Measurements from ENCODE around the gene ICA1.

ICA1 gene

DNA sequence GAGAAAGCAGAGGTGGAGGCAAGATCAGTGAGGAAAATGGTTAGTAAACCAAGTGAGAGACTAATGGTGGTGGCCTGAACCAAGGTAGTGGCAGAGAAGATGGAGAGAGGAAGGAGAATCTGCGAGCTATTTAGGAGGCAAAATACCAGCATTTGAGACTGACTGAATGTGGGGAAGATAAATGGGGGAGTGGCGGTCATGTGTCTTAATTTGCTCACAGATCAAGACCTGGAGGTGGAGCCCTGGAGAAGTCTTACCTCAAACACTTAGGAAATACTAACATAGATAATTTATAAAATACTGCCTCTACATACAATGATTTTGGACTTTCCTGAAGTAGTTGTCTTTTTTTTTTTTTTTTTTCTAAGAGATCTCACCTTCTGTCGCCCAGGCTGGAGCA, 34.7 kb downstream of the ICA1 start:
- DNase-seq (ENCODE audit: low spot score): no peak

DNA sequence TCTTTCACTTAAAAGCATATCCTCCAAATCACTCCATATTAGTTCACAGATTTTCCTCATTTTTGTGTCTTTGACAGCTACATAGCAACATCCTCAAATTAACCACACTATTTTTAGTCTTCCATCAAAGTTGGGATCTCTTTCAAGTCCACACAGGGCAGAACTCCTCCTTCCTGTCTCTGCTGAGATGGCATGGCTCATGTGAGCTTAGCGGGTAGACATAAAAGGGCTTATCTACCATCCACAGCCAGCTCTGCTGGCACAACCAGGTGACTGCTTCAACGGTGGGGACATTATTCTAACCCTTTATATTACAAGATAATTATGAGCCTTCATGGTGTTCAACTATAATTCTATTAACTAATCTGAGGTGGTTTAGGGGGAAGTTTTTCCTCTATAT, 35.5 kb downstream of the ICA1 start:
- DNase-seq (ENCODE audit: low spot score): no peak

- DNase-seq (ENCODE audit: low spot score): no peak
These were observed 40.4 kb downstream of the ICA1 start for GRCh38 chr7:8221567-8221966.

DNA sequence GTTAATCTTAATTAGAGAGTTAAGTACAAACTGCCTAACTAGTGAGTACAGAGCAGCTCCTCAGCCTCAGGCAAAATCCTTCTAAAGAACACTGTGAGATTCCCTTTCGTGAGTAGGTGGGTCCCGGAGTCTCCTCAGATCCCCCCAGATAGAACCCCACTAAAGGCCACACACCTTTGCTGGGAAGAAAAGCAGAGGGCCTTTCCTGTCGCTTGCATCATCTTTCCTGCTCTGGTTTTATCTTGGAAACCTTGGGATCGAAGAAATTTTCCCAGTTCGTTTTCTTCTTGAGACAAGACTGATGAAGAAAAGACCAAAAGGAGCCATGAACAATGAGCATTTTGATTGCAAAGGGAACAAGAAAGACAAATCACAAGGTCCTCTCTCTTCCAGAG, 40.9 kb downstream of the ICA1 start:
- no peak for DNase-seq (ENCODE audit: low spot score)

DNA sequence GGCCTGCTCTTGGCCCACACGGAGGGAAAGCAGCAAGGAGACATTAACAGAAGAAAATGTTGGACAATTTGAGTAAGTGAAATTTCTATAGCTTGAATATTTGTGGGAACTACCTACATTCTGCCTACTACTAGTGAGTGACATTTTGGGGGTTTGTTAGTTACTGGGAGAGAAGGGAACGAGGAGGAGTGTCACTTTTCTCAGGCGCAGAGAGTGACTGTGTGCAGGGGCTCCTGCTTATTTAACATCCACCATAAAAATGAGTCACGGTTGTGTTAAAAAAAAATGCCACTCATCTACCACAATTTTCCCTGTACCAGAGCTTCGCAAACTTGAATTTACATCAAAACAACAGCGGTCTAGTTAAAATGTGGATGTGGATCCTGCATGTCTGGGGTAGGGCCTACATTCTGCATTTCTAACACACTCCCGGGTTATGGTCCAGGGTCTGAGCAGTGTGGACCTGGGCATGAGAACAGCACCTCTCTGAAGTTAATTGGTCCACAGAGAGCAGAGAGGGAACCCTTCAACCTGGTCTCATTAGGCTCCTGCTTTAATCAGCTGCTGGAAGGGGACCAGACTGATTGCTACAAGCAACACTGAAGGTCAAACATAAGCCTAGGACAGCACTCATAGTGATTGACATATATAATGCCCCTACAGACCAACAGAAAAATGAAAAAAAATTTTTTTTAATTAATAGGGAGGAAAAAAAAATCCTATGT, 41.4 kb downstream of the ICA1 start:
- DNase-seq (ENCODE audit: low spot score): no peak

DNA sequence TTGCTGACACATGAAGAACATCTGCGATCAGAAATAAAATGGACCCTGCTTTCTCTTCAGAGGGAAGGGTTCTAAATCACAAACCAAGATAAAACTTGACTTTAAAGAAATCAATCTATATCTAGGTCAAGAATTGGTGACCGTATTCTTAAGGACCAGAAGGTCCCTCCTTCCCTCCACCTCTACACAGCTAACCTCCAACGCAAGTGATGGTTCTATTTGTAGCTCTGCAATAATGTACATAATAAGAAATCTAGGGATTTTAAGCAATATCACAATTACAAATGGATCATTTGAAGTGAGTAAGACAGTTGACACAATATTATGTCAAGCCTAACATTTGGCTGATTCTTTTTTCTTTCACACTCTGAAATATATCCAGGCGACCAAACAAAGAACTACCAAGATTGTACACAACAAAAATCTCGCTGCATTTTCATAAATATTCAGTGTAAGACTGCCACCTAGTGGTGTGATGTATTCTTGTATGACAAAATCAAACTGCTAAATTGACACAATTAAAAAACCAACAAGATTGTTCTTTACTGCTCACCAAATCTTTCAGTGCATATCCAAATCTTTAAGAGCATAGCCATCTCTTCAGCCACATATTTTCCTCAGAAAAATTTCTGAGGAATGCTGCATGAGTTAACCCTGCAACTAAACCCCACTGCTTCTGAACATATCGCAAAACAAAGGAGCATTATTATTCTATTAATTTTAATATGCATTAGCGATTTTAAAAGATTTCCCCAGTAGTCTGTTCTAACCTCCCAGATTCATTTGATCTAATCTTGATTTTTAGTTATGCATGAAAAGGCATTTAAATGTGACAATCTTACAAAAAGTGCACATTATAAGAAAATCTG, 44.5 kb downstream of the ICA1 start:
- peak; percentile 68 for DNase-seq (ENCODE audit: low spot score)

- no peak for DNase-seq (ENCODE audit: low spot score)
These were observed 45.7 kb downstream of the ICA1 start for GRCh38 chr7:8216334-8216690.

GRCh38 chr7:8215648-8216333, 46.2 kb downstream of the ICA1 start:
- no peak for DNase-seq (ENCODE audit: low spot score)

DNA sequence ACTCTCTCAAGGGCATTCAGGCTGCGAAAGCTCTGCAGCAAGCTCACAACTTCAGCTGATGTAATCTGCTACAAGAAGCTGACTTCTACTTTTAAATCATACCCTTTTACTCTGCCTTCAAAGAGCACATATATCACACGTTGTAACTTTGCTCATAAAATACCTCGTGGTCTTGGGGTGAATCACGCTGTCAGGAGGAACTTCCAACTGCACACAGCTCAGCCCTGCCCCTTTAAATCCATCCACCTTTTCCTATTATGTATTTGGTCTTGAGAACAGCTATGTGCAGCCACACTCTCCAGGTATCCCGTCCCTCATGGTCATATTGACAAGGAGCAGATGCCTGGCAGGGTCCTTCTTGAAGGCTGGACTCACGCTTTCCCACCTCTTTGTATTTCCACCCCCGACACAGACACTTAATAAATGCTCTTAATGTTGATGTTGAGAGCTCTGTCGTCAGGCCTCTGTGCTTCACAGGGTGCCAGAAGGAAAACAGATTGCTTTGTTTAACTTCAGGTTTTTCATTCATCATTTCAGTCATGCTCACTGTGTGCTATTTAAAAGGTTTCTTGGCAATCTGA, 47.6 kb downstream of the ICA1 start:
- no peak for DNase-seq (ENCODE audit: low spot score)

- no peak for DNase-seq (ENCODE audit: low spot score)
These were observed 48.6 kb downstream of the ICA1 start for GRCh38 chr7:8213381-8213780.

- no peak for DNase-seq (ENCODE audit: low spot score)
These were observed 49.3 kb downstream of the ICA1 start for GRCh38 chr7:8212638-8213037.

GRCh38 chr7:8211725-8212096, 50.3 kb downstream of the ICA1 start:
- DNase-seq (ENCODE audit: low spot score): no peak

DNA sequence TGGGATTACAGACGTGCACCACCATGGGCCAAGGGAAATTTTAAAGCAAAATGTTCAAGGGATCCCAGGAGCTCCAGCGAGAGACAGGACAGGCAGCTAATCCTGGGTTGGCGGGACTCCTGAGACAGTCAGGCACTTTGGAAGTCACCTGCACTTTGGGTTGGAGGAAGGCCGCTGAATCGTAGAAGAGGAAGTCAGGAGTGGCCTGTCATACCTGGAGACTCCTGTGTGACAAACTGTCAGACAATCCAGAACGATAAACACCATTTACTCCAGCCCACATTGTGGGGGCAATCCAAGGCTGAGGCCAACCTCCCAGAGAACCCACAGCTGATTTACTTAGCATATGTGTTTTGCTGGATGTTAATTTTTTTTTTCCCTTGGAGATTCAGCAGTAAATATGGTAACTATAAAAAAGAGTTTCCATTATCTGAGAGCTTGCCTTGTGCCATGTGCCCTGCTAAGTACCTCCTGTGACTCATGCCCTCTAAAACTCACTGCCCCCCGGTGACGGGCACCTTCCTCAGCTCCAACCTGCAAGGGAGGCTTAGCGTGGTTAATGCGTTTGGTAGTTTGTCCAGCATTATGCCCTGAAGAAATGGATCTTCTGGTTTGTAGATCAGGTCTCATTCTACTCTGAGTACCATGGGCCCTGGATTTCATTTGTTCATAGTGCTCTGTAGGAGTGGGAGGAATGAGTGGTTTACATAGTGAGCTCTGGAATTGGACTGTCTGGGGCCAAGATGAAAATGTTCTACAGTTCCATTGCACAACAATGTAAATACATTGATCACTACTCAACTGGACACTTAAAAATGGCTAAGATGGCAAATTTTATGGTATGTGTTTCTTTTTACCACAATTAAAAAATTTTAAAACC, 50.9 kb downstream of the ICA1 start:
- DNase-seq (ENCODE audit: low spot score): no peak

DNA sequence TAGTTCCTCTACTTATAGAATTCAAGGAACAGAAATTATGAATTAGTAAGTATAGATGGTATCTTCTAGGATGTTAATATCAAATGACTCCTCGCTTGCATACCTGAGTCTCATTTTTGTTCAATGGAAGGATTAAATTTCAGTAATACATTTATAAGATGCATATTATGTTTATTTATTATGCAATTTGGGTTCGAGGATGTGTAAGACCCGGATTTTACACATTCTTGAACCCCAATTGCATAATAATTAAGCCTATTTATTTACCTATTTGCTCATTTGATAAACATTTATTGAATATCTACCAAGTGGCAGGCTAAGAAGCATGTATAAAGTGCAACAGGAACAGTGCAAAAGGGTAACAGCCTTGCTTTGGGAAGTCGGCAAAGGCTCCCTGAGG, 52.6 kb downstream of the ICA1 start:
- DNase-seq (ENCODE audit: low spot score): no peak

DNA sequence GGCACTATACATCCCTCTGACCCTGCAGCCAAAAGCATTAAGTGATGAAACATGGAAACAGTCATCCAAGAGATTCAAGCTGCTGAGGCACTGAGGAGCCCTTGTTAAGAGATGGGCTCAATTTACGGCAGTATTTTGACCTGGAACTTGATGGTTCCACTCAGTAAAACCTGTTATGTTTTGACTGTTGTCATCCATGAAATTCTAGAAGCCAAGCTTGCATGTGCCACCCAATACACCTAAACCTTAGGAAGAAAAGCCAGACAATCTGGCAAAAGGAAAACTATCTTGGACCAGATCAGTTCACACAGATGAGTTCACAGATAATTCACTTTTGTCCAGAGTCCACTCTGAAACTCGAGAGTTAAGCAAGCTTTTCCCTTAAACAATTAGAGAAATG, 53.2 kb downstream of the ICA1 start:
- DNase-seq (ENCODE audit: low spot score): no peak

- no peak for DNase-seq (ENCODE audit: low spot score)
These were observed 55.0 kb downstream of the ICA1 start for GRCh38 chr7:8206956-8207355.

DNA sequence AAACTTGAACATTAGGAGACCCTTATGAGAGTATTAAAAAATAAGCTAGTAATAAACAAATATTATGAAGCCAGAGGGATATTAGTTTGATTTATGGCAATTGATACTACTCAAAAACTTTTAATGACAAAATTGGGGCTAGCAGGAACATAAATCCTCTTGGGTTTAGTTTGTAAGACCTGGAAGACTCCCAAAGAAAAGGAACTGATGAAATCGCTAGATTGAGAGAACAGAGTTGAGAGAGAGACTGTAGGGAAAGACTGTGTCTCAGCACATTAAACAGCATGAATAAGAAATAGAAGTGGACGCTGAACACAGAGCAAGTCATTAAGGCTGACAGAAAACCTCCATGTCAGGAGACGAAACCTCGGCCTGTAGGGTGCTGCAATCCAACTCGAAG, 56.4 kb downstream of the ICA1 start:
- no peak for DNase-seq (ENCODE audit: low spot score)

DNA sequence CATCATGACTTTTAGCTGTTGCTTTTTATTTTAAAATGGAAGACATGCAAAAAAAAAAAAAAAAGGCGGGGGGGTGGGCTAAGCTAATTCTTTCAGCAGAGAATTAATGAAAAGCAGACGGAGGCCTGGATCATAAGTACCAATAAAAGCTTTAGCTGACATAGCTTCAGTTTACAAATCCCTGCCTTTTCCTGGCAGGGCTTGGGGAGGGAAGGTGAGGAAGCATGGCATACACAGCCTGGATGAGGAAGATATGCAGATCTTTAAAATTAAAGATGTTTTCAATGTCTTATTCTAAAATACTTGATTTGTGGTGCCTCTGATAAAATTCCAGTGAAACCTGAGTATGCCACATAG, 57.0 kb downstream of the ICA1 start:
- no peak for DNase-seq (ENCODE audit: low spot score)

- no peak for DNase-seq (ENCODE audit: low spot score)
These were observed 57.5 kb downstream of the ICA1 start for GRCh38 chr7:8204339-8205030.

DNA sequence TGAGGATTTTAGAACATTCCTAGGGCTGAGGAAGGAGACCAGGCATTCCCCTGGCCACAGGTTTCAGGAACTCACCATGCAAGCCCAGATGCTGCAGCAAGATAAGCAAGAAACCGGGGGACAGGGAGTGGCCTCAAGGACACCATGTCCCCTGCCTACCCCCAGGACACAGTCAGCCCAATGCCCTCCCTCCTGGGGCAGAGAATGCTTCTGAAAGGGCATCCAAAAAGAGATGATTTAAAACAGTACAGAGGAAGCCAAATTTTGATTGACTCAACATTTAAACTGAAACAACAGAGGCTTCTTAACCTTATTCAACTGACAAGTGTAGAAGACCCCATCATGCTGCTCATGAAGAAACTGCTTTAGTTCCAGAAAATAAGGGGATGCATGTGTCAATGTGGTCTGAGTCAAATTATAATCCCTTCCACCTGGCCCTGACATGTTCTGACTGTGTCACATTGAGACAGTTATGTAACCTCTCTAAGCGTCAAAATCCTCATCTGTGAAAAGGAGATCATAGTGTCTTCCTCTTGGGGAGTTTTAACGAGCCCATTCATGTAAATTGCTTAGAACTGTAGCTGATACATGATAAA, 60.0 kb downstream of the ICA1 start:
- no peak for DNase-seq (ENCODE audit: low spot score)

- no peak for DNase-seq (ENCODE audit: low spot score)
These were observed 61.2 kb downstream of the ICA1 start for GRCh38 chr7:8200717-8201116.

Data from globus pallidus (tissue), 1 donor.